Lower lobe of right lung (tissue), 2 donors: ENCODE results near the gene REEP6. TPM values are rescaled to one million over a fixed set of nuclear protein-coding genes. Genes with fewer than 3 reads are reported as not detected.
"Not testable (repeated sequence)": the region's sequence is repeated elsewhere in the genome, so short reads cannot be mapped to it uniquely, and the experiment has no call there.

ENCODE experiments used
- ATAC-seq, 2 donors: fragments of 200-7000 bp; cut with Tn5 transposase; one replicate each; pipeline ENCODE4 v1.9.1; 2020 to 2022; ENCODE audit warnings: mild to moderate bottlenecking in 2 of 2, moderate library complexity in 2 of 2
- DNase-seq: peaks from one replicate; pipeline ENCODE4 v3.0.0-alpha.2; 2020
- H3K27ac ChIP-seq: fragments of 200-600 bp; one replicate; pipeline ENCODE4 v1.8.0; 2022
- H3K27me3 ChIP-seq: fragments of 200-600 bp; one replicate; pipeline ENCODE4 v1.8.0; 2022; ENCODE audit warnings: low read depth
- H3K36me3 ChIP-seq: fragments of 200-600 bp; one replicate; pipeline ENCODE4 v1.8.0; 2022; ENCODE audit warnings: mild to moderate bottlenecking
- H3K4me1 ChIP-seq: fragments of 200-600 bp; one replicate; pipeline ENCODE4 v1.8.0; 2022
- H3K4me3 ChIP-seq: fragments of 200-600 bp; one replicate; pipeline ENCODE4 v1.8.0; 2022; ENCODE audit warnings: mild to moderate bottlenecking
- H3K9me3 ChIP-seq: fragments of 200-600 bp; one replicate; pipeline ENCODE4 v1.8.0; 2022
- CTCF ChIP-seq: fragments of 200-600 bp; IDR thresholded peaks from one replicate; pipeline ENCODE4 v1.8.0; 2022; ENCODE audit warnings: antibody characterized with exemption, mild to moderate bottlenecking
- intact Hi-C: fragments of 100-400 bp; cut with DNase I; formaldehyde crosslinking; loops from one replicate; pipeline ENCODE4 v1.11.0; 2022
- total RNA-seq: library from RNA; stranded (reverse); fragmentation: NEBNext Ultra II Directional; extraction: Animal tissue kit (Norgen Biotek cat#: 25700); gene quantifications from one replicate; pipeline ENCODE4 v1.2.1, GENCODE V29; 2021
- donor health status: DM: no; HTN: yes; CAD: no; lungs with severe emphysema.

REEP6 gene
- total RNA-seq, 1 donor from 2014 or later: 2.5 TPM

DNA sequence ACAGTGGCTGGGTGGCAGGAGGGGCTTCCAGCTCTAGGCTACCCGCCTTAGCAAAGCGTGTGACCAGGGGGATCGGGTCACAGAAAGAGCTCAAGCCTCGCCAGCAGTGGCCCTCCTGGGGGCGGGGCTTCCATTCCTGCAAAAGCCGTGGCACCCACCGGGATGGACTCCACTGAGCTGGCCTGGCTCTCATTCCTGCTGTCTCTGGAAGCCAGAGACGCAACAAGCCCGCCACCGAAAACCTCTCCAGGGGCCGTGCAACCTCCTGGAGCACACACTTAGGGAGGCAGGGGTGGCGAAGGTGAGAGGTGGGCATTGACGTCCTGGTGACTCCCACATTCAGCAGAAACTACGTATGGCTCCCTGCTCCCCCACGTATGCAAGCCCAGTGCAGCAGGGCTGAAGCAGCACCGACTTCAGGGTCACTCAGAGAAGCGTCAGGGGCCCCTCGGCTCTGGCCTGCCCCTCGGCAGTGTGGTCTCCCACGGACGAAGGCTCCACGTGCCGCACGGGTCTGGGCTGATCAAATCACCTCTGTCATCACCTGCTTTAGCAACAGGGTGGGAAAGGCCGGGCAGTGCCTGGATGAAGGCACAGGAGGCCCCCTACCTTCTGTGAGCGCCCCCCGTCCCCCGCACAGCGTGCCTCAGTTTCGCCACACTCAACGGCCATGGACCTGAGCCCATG, 15.1 kb upstream of the REEP6 start:
- peaks cover 27% of the 10 kb centered on the region for H3K27me3 ChIP-seq
- DNase-seq: no peak
- intact Hi-C loops: no loop called here

DNA sequence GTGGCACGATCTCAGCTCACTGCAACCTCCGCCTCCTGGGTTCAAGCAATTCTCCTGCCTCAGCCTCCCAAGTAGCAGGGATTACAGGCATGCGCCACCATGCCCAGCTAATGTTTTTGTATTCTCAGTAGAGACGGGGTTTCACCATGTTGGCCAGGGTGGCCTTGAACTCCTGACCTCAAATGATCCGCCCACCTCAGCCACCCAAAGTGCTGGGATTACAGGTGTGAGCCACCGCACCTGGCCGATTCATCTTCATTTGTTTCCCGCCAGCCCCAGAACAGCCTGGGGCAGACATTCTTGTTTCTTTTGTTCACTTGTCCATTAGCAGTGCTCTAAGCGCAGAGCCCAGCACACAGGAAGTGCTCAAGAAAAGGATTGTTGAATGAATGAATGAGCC, 13.9 kb upstream of the REEP6 start:
- H3K27me3 ChIP-seq: peaks cover 15% of the 10 kb centered on the region
- peaks cover 24% of the 10 kb centered on the region for H3K4me1 ChIP-seq
- H3K36me3 ChIP-seq: peaks cover 22% of the 10 kb centered on the region
- intact Hi-C loops, DNase-seq, H3K27ac ChIP-seq, H3K4me3 ChIP-seq, H3K9me3 ChIP-seq, ATAC-seq: not testable (repeated sequence)

More for the DNA sequence above, 15.1 kb upstream of the REEP6 start:
- Histone ChIP-seq H3K4me3 (no peak overlapping the region), H3K9me3 (no peaks in the 10 kb centered on the region), H3K4me1 (peaks cover 34% of the 10 kb centered on the region), H3K27ac (no peak overlapping the region), H3K36me3 (peaks cover 22% of the 10 kb centered on the region)
- no peak for TF ChIP-seq CTCF
- ATAC-seq: no peak

DNA sequence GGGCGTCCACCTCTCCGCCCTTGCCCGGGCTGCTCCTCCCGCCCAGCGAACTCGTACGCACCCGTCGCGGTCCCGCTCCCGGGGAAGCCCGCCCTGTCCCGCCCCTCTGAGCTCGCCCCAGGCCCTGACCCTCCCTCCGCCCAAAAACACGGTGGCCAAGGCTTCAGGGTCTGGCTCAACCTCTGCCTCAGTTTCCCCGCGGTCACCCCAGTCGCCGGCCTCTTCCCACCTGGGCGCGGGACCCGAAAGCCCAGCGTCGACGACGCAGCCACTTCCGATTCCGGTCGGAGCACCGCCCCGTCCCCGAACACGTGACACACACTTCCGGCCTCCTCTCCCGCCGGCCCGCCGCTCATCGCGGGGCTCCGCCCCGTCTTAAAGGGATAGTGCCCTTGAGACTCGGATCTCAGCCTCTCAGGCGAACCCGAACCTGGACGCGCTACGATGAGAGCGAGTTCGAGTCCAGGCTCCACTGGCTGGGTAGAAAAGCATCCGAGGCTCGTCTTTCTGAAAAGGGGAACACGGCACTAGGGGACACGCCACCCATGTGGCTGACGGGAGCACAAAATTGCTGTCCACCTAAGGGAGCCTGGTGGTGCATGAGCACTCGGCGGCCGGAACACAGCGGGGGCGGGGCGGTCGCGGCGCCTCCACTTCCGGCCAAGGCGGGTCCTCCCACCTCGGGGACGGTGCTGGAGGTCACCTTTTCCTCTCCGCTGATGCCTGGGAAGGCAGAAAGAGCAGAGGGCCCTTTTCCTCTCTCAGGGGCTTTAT, 11.9 kb upstream of the REEP6 start, which contains the start of gene C19orf25:
Gene C19orf25, minus strand, starts transcription at position 282 of the 774 bp plus-strand sequence. CDS start 312 bp downstream, outside the sequence.
- H3K4me1 ChIP-seq: peaks cover 15% of the 10 kb centered on the region
- peak within 1 kb of the TSS; percentile 88 for H3K4me3 ChIP-seq
- H3K27me3 ChIP-seq: no peaks in the 10 kb centered on the region
- peaks cover 21% of the 10 kb centered on the region for H3K36me3 ChIP-seq
- peak within 1 kb of the TSS; percentile 85 for H3K27ac ChIP-seq
- TF ChIP-seq CTCF: no peak
- intact Hi-C loops: no loop called here
- H3K9me3 ChIP-seq: no peaks in the 10 kb centered on the region
- DNase-seq: peak; percentile 97
- peak; percentile 96 to 98 for ATAC-seq

DNA sequence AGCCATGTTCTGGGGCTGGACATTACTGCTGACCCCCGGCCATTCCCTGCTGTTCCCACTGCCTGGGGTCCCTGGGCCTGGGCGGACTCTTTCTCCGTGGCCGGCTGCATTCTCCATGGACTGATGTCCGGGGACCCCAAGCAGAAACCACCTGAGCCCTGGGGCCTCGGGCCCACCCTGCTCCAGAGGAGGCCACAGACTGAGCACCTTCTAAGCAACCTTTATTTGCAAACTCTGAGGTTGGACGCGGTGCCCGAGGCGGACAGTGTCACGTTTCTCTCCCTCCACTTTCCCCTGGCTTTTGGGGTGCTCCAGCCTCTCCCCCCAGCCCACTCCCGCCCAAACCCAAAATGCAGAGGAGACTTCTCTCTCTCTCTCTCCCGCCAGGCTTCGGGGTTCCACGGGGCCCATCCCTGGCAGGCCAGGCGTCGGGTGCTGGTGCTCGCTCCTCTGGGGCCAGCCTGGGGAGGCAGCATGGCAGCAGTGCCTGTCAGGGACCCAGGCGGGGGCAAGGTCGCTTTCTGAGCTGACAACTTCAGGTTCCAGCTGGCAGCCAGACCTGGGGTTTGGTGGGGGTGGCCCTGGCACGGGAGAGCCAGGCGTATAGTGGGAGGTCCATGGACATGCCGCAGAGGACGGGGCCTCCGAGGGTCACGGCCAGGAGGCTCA, 9.6 kb upstream of the REEP6 start:
- Histone ChIP-seq H3K9me3 (no peaks in the 10 kb centered on the region), H3K27me3 (no peaks in the 10 kb centered on the region), H3K27ac (no peak overlapping the region), H3K36me3 (no peaks in the 10 kb centered on the region), H3K4me3 (no peak overlapping the region), H3K4me1 (peaks cover 15% of the 10 kb centered on the region)
- intact Hi-C loops: no loop called here
- no peak for TF ChIP-seq CTCF
- ATAC-seq (no peak), DNase-seq (no peak)

DNA sequence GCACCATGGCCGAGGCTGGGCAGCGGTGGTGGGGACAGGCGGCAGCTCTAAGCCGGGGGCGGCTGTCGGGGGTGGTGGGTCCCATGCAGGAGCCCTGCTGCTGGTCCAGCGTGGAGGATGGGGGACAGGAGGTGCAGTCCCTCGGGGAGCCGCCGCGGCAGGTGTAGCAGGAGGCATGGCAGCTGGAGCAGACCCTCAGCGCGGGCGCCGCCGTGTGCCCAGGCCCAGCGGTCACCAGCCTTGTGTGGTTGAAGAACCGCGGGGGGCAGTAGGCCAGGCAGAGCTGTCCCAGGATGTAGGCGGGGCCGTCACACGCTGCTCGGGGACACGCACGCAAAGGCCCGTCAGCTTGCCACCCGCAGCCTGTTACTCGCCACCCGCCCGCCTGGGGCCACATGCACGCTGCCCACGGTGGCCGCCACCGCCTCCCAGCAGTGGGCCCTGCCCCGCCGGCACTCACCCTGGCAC, 9.1 kb upstream of the REEP6 start:
- Histone ChIP-seq H3K27ac (no peak overlapping the region), H3K27me3 (no peaks in the 10 kb centered on the region), H3K36me3 (no peaks in the 10 kb centered on the region), H3K4me3 (no peak overlapping the region), H3K9me3 (no peaks in the 10 kb centered on the region), H3K4me1 (peaks cover 15% of the 10 kb centered on the region)
- ATAC-seq (no peak), DNase-seq (peak; percentile 48)
- no peak for TF ChIP-seq CTCF
- intact Hi-C loops: no loop called here
